Measurements from ENCODE around the gene EXTL1. TPM values are rescaled to one million over a fixed set of nuclear protein-coding genes. Genes with fewer than 3 reads are reported as not detected.

Gene EXTL1
- total RNA-seq, 1 experiment from 2014 or later: 1.0 TPM

DNA sequence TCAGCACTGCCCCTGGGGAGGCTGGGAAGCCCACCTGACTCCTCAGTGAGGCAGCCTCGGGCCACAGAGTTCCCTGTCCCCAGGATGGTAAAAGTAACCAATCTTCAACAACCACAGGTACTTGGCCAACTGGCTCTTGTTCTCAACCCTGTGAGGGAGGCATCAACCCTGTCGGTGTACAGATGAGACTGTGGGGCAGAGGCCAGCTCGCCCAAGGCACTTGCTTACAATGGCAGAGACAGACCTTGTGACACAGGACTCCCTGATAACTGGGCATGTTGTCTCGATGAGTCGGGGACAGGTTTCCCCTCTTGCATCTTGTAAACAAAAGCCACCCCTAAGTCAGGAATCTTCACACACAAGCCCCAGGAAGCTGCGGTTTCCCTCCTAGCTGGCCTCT is 16.3 kb downstream of the EXTL1 start:
- Mint-ChIP-seq H3K36me3 (ENCODE audit: insufficient read depth in 1 of 3, low read depth in 3 of 3) (no peaks in the 10 kb centered on the region), H3K27ac (no peak overlapping the region), H3K4me3 (no peak overlapping the region), H3K4me1 (peaks cover 9% of the 10 kb centered on the region in 2 experiments), H3K9me3 (no peaks in the 10 kb centered on the region), H3K27me3 (ENCODE audit: low read depth) (peaks cover 85% of the 10 kb centered on the region)
- Histone ChIP-seq H3K23me2 (ENCODE audit: insufficient read length, low read depth, low read length, poor library complexity, severe bottlenecking) (peaks cover 12% of the 10 kb centered on the region), H3T11ph (ENCODE audit: low read length) (no peak overlapping the region), H3K9ac (ENCODE audit: extremely low read depth, insufficient read length, low read length) (peak overlapping the region; percentile 20), H3K23ac (ENCODE audit: insufficient read length, low read depth, low read length) (no peak overlapping the region), H4K5ac (ENCODE audit: insufficient read length, low read depth, low read length) (no peak overlapping the region), H3K27ac (ENCODE audit: insufficient read length, low read depth, low read length) (no peak overlapping the region), H2BK20ac (ENCODE audit: low read depth, low read length, poor library complexity, severe bottlenecking) (no peak overlapping the region), H3K79me2 (ENCODE audit: insufficient read depth, low read length) (no peaks in the 10 kb centered on the region), H3K27me3 (ENCODE audit: insufficient read depth, low read length) (peaks cover 4% of the 10 kb centered on the region; the same call in 1 of the 2 replicates), H4K91ac (ENCODE audit: insufficient read length, low read depth, low read length) (no peak overlapping the region), H2BK5ac (ENCODE audit: insufficient read length, low read length) (no peak overlapping the region), H4K20me1 (ENCODE audit: control insufficient read depth, insufficient read depth, insufficient read length) (peaks cover under 1% of the 10 kb centered on the region), H2BK15ac (ENCODE audit: low read depth, low read length) (no peak overlapping the region), H4K8ac (replicated peaks; ENCODE audit: insufficient read length, low read depth, low read length) (no peak overlapping the region), H2AK5ac (ENCODE audit: insufficient read length, low read length) (no peak overlapping the region), H3K4ac (ENCODE audit: low read depth, low read length) (no peak overlapping the region), H3K18ac (ENCODE audit: insufficient read length, low read depth, low read length) (no peak overlapping the region), H3K14ac (ENCODE audit: insufficient read depth, low read length) (no peak overlapping the region; the same call in 1 of the 2 replicates), H2BK120ac (ENCODE audit: low read depth, low read length, poor library complexity, severe bottlenecking) (no peak overlapping the region), H3K4me2 (ENCODE audit: insufficient read depth, insufficient read length, low read length) (no peak overlapping the region), H3K4me1 (ENCODE audit: insufficient read depth, low read length) (no peaks in the 10 kb centered on the region; the same call in 1 of the 2 replicates), H3K56ac (ENCODE audit: insufficient read length, low read depth, low read length) (no peak overlapping the region), H3K79me1 (ENCODE audit: insufficient read depth, low read depth, low read length, poor library complexity, severe bottlenecking) (no peaks in the 10 kb centered on the region), H2AFZ (ENCODE audit: low read length) (no peak overlapping the region), H2BK12ac (ENCODE audit: insufficient read length, low read depth, low read length) (no peak overlapping the region), H3K9me3 (ENCODE audit: control insufficient read depth, low read depth, low read length) (no peaks in the 10 kb centered on the region)
- no peak for DNase-seq
- TF ChIP-seq, protein P1, sequence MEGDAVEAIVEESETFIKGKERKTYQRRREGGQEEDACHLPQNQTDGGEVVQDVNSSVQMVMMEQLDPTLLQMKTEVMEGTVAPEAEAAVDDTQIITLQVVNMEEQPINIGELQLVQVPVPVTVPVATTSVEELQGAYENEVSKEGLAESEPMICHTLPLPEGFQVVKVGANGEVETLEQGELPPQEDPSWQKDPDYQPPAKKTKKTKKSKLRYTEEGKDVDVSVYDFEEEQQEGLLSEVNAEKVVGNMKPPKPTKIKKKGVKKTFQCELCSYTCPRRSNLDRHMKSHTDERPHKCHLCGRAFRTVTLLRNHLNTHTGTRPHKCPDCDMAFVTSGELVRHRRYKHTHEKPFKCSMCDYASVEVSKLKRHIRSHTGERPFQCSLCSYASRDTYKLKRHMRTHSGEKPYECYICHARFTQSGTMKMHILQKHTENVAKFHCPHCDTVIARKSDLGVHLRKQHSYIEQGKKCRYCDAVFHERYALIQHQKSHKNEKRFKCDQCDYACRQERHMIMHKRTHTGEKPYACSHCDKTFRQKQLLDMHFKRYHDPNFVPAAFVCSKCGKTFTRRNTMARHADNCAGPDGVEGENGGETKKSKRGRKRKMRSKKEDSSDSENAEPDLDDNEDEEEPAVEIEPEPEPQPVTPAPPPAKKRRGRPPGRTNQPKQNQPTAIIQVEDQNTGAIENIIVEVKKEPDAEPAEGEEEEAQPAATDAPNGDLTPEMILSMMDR (conservative IDR thresholded peaks at IDR 0.05): no peak
- no CpG with 5 or more reads among the region's 6 CpGs for WGBS (ENCODE audit: extremely low coverage, insufficient read length, low lambda C conversion rate)

Measured in H9 (cell line).